ENCODE measurements around the gene USP24.

USP24 gene

DNA sequence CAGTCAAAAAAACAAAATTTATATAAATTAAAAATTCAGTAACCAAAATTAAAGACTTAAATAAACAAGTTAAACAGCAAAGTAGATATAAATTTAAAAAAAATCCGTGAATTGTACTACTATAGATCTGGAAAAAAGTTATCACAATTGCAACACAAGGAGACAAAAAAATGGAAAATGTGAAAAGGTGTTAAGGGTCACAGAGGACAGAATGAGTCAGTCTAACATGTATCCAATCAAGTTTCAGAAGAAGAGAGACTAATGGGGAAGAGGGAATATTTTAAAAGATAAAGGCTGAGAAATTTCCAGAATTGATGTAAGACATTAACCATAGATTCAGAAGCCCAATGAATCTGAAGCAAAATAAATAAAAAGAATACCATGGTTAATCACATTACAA, 46.0 kb downstream of the USP24 start:
- H3K4me3 ChIP-seq (ENCODE audit: low read depth, low read length) = no peak overlapping the region
- TF ChIP-seq, protein P1, sequence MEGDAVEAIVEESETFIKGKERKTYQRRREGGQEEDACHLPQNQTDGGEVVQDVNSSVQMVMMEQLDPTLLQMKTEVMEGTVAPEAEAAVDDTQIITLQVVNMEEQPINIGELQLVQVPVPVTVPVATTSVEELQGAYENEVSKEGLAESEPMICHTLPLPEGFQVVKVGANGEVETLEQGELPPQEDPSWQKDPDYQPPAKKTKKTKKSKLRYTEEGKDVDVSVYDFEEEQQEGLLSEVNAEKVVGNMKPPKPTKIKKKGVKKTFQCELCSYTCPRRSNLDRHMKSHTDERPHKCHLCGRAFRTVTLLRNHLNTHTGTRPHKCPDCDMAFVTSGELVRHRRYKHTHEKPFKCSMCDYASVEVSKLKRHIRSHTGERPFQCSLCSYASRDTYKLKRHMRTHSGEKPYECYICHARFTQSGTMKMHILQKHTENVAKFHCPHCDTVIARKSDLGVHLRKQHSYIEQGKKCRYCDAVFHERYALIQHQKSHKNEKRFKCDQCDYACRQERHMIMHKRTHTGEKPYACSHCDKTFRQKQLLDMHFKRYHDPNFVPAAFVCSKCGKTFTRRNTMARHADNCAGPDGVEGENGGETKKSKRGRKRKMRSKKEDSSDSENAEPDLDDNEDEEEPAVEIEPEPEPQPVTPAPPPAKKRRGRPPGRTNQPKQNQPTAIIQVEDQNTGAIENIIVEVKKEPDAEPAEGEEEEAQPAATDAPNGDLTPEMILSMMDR (IDR thresholded peaks at IDR 0.05; ENCODE audit: low read depth, low read length, missing control alignments) = no peak

DNA sequence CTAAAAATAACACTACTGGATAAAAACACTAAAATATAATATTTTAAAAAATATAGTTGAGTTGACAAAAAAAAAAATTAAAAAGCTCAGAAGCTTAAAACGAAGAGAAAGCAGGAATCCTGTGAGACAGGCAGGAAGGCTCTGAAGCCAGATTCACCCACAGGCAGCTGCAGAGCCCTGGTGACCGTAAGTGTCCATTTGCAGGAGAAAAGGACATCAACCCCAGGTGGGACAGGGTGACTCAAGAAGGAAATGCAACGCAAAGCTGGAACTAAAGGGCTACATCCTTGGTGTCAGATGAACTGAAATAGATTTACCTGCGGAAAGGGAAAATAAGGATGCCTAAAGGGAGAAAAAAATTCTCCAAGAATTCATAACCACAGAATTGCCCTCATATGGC, 46.8 kb downstream of the USP24 start:
- DNase-seq (ENCODE audit: low read depth) = no peak
- TF ChIP-seq, protein P1 (IDR thresholded peaks at IDR 0.05; ENCODE audit: low read depth, low read length, missing control alignments) = no peak
- no peak overlapping the region for H3K4me3 ChIP-seq (ENCODE audit: low read depth, low read length)

More for the DNA sequence above, 46.0 kb downstream of the USP24 start:
- DNase-seq (ENCODE audit: low read depth) = no peak

DNA sequence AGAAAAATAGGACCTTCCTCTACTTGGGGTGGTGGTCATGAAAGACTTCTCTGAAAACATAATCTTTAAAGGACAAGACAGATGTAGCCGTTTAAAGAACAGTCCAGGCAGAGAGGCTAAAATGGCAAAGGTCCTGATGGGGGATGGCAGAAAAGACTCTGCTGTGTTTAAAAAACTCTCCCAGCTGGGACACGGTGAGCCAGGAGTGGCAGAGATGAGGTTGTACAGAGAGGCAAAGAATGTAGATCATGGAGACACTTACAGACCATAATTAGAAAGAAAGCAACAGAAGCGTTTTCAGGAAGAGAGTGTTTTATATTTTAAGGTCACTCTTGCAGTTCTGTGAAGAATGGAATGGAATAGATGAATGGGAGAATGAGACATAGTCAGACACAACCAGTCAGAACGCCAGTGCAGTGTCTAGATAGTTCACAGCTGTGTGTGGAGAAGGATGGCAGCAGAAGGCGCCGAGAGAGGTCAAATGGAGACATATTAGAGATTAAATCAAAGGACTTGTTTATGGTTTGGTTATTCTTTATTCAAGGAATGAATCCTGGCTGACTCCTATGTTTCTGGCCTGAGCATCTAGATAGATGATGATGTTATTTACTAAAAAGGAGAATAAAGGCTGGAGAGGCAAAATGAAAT, 47.8 kb downstream of the USP24 start:
- H3K4me3 ChIP-seq (ENCODE audit: low read depth, low read length) = no peak overlapping the region
- TF ChIP-seq, protein P1 (IDR thresholded peaks at IDR 0.05; ENCODE audit: low read depth, low read length, missing control alignments) = no peak
- DNase-seq (ENCODE audit: low read depth) = no peak

DNA sequence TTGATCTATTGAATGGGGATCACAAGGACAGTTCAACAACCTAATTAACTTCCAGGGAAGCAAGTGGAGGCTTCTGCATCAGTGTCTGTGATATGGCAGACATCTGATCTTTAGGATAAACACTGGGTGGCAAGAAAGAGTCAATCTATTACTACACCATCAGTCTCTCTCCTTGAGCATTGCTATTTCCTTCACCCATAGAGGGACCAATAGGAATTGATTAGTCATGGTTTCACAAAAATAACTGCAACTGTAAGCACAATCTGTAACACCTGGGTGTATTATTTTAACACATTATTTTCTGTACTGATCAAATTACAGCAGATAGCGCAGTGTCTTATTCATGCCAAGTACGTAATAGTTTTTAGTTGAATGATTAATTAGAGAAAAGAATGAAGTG, 50.3 kb downstream of the USP24 start:
- no peak overlapping the region for H3K4me3 ChIP-seq (ENCODE audit: low read depth, low read length)
- no peak for DNase-seq (ENCODE audit: low read depth)
- TF ChIP-seq, protein P1 (IDR thresholded peaks at IDR 0.05; ENCODE audit: low read depth, low read length, missing control alignments) = no peak

DNA sequence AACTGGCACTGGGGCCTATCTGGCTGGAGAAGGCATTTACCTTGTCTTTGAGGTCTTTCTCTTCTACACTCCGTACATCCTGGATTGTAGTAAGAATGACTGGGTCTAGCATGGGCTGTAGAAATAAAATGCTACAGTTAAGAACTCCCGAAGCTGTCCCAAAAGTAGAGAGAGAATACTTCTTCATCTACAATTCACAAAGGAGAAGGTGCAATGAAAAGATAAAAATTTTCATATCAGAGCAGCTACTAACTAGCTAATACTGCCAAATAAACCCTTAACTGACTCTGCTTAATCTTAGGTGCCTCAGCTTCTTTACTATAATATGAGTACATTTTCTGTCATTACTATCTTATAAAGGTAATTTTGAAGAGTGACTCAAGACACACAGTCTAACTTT, 55.6 kb downstream of the USP24 start:
- TF ChIP-seq, protein P1 (IDR thresholded peaks at IDR 0.05; ENCODE audit: low read depth, low read length, missing control alignments) = no peak
- DNase-seq (ENCODE audit: low read depth) = no peak
- no peak overlapping the region for H3K4me3 ChIP-seq (ENCODE audit: low read depth, low read length)

DNA sequence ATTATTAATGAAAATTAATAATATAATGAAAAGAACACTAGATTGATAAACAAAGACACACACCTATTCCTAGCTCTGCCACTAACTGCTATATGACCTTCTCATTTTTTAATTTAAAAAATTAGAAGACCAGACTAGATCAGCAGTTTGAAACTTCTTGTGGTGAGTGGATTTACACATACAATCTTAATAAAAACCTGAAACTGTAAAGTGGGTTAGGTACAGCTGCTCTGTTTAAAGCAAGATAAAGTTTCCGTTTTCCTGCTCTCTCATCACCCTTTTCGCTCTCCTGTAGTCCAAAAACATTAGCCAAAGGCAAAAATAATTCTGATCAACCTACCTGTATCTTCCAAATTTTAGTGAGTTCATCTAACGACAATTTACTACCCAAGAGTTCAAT, 58.6 kb downstream of the USP24 start:
- TF ChIP-seq, protein P1 (IDR thresholded peaks at IDR 0.05; ENCODE audit: low read depth, low read length, missing control alignments) = no peak
- no peak for DNase-seq (ENCODE audit: low read depth)
- H3K4me3 ChIP-seq (ENCODE audit: low read depth, low read length) = no peak overlapping the region

DNA sequence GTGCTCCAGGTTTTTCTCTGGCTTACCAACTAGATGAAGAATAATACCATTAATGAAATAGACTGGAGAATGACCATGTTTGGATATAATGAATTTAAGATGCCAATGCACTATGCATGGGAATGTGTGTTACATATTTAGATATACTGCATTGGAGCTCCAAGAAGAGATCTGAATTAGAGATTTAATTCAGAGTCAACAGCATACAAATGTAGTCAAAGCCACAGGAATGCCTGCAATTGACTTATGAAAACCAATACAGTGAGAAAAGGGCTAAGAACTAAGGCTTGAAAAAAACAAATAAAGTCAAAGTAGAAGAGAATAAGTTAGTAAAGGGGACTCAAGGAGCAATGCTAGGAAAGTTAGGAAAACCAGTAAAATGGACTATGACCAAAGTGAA, 59.1 kb downstream of the USP24 start:
- H3K4me3 ChIP-seq (ENCODE audit: low read depth, low read length) = no peak overlapping the region
- TF ChIP-seq, protein P1 (IDR thresholded peaks at IDR 0.05; ENCODE audit: low read depth, low read length, missing control alignments) = no peak
- no peak for DNase-seq (ENCODE audit: low read depth)

All from GM12864 (cell line).